ENCODE measurements around the gene MATCAP1. TPM values are rescaled to one million over a fixed set of nuclear protein-coding genes. Genes with fewer than 3 reads are reported as not detected.

The MATCAP1 gene
- polyA plus RNA-seq (2011; rRNA removed), result 7.2 and 7.5 TPM in 2 replicates
- 14.3 and 20.0 TPM in 2 replicates for polyA plus RNA-seq (2012; cell fraction: cytosol; rRNA removed)
- polyA plus RNA-seq (2012; cell fraction: nucleus; rRNA removed), result 109 and 134 TPM in 2 replicates
- polyA plus RNA-seq (2017; fragmentation: RNase III; extraction: RNeasy Plus Mini Kit Qiagen cat#74134 plus additional on column Dnase treatment), result 16.1 to 23.5 TPM (median 20.8 TPM) in 3 replicates
- 10.8 and 13.6 TPM in 2 replicates for polyA minus RNA-seq (2011; rRNA and poly(A)+ RNA removed)

DNA sequence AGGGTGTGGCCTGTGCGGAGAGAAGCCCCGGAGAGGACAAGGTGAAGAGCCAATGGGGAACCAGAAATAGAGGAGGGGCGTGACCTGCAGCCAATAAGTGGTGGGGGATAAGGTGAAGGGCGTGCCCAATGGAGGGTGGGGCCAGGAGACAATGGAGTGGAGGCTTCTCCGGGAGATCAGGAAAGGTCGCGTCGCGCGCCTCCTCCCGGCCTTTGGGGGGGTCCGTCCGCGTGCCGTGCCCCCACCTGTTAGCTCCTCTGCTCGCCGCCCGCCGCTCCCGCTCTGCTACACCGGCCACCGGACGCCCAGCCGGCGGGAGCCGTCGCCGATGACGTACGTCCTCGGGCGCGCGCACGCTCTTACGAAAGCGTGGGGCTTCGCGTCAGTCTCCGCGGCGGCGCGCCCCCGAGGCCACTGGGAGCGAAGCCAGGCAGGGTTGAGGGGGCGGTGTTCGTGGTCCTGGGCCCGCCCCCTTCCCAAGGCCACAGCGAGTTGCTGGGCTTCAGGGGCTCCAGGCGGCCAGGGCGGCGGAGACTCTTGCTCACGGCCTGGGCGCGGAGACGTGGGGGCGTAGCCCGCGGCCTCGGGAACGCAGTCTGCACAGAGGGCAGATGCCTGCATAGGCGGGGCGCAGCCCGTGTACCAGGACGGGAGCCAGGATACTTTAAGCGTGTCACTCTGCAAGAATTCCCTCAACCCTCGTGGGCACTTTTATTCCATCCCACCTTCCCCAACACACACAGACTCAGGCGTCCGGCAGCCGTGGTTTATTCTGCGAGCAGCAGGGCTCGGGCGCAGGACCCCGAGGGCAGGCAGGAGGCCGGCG lies at the start of gene MATCAP1:
Gene MATCAP1 (minus strand): TSS at position 337 of the 826 bp plus-strand sequence. CDS start 3,353 bp downstream, outside the sequence.
- peak; percentile 98 to 99 for DNase-seq (ENCODE audit: low read depth in 1 of 2, low spot score in 1 of 2)
- peak within 1 kb of the TSS; percentile 89 for H3K4me2 ChIP-seq
- ChIA-PET POLR2A (interaction anchor here (1.6 kb wide), 1 partner anchor 9 kb away, joined by 3 read pairs; no protein-coding TSS in a partner anchor), CTCF (interaction anchor here (1.3 to 10.7 kb wide), 17 partner anchors 12 to 244 kb away, joined by 3 to 162 read pairs (median 5); partner anchors contain the start of genes CES3, FBXL8, NOL3 and TMEM208)
- H3K9me3 ChIP-seq, result no peaks in the 10 kb centered on the region
- 2% methylated on average over 47 of the region's 77 CpGs for WGBS (ENCODE audit: missing lambda C conversion rate)
- H3K4me3 ChIP-seq, result peak within 1 kb of the TSS; percentile 66
- H3K27ac ChIP-seq, result peak within 1 kb of the TSS; percentile 93 to 97
- peaks cover 33% of the 10 kb centered on the region for H3K4me1 ChIP-seq
- FAIRE-seq, result peak; percentile 94
- ATAC-seq, result peak; percentile 72 to 87
- TF ChIP-seq, protein P1, sequence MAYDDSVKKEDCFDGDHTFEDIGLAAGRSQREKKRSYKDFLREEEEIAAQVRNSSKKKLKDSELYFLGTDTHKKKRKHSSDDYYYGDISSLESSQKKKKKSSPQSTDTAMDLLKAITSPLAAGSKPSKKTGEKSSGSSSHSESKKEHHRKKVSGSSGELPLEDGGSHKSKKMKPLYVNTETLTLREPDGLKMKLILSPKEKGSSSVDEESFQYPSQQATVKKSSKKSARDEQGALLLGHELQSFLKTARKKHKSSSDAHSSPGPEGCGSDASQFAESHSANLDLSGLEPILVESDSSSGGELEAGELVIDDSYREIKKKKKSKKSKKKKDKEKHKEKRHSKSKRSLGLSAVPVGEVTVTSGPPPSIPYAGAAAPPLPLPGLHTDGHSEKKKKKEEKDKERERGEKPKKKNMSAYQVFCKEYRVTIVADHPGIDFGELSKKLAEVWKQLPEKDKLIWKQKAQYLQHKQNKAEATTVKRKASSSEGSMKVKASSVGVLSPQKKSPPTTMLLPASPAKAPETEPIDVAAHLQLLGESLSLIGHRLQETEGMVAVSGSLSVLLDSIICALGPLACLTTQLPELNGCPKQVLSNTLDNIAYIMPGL (CRISPR knock-in tag; IDR thresholded peaks at IDR 0.05; ENCODE audit: borderline replicate concordance), result no peak
- TF ChIP-seq HOXA7 (CRISPR knock-in tag; IDR thresholded peaks at IDR 0.05) (no peak), POLR2AphosphoS2 (conservative IDR thresholded peaks at IDR 0.05; ENCODE audit: low read length) (no peak), CBX8 (IDR thresholded peaks at IDR 0.05) (no peak), HOXB13 (CRISPR knock-in tag; IDR thresholded peaks at IDR 0.05; ENCODE audit: low read depth) (no peak), CEBPB (IDR thresholded peaks at IDR 0.05) (peak in 1 of 2 experiments; percentile 77; a peak in 3 of 4 replicates), ZC3H11A (IDR thresholded peaks at IDR 0.05) (no peak), NFE2L2 (conservative IDR thresholded peaks at IDR 0.05; ENCODE audit: low read length) (no peak), FOSB (CRISPR knock-in tag; IDR thresholded peaks at IDR 0.05) (no peak), HEYL (CRISPR knock-in tag; IDR thresholded peaks at IDR 0.05) (no peak), EP300 (IDR thresholded peaks at IDR 0.05) (no peak), CHD4 (IDR thresholded peaks at IDR 0.05; ENCODE audit: borderline replicate concordance) (no peak), HDAC2 (IDR thresholded peaks at IDR 0.05) (no peak), POLR2A (IDR thresholded peaks at IDR 0.05; ENCODE audit: low read length) (peak; percentile 45), JUN (IDR thresholded peaks at IDR 0.05) (peak; percentile 39 to 64; a peak in 3 of 5 replicates), MAZ (IDR thresholded peaks at IDR 0.05; ENCODE audit: borderline replicate concordance, low read depth, low read length) (no peak), CBX2 (IDR thresholded peaks at IDR 0.05; ENCODE audit: borderline replicate concordance, low read depth) (no peak), ZFP36 (IDR thresholded peaks at IDR 0.05; ENCODE audit: borderline replicate concordance, partially characterized antibody) (no peak), RAD21 (conservative IDR thresholded peaks at IDR 0.05 in 1 of 2, IDR thresholded peaks at IDR 0.05 in 1 of 2) (no peak), TFCP2L1 (CRISPR knock-in tag; IDR thresholded peaks at IDR 0.05) (no peak), RCOR1 (IDR thresholded peaks at IDR 0.05; ENCODE audit: low read depth, low read length) (no peak), FOXS1 (CRISPR knock-in tag; IDR thresholded peaks at IDR 0.05) (no peak), ZNF302 (CRISPR knock-in tag; IDR thresholded peaks at IDR 0.05) (no peak), SMC3 (IDR thresholded peaks at IDR 0.05) (no peak), CHD2 (IDR thresholded peaks at IDR 0.05; ENCODE audit: low read length, partially characterized antibody) (peak; percentile 9), ESRRA (IDR thresholded peaks at IDR 0.05; ENCODE audit: borderline replicate concordance, low read length) (no peak), KDM1A (IDR thresholded peaks at IDR 0.05; ENCODE audit: low read depth) (no peak), NPAS2 (CRISPR knock-in tag; IDR thresholded peaks at IDR 0.05; ENCODE audit: borderline replicate concordance) (no peak), BHLHE40 (IDR thresholded peaks at IDR 0.05; ENCODE audit: low read depth, low read length) (no peak)
- TF ChIP-seq, protein P2, sequence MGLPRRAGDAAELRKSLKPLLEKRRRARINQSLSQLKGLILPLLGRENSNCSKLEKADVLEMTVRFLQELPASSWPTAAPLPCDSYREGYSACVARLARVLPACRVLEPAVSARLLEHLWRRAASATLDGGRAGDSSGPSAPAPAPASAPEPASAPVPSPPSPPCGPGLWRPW (IDR thresholded peaks at IDR 0.05), result no peak
- TF ChIP-seq, protein P3, sequence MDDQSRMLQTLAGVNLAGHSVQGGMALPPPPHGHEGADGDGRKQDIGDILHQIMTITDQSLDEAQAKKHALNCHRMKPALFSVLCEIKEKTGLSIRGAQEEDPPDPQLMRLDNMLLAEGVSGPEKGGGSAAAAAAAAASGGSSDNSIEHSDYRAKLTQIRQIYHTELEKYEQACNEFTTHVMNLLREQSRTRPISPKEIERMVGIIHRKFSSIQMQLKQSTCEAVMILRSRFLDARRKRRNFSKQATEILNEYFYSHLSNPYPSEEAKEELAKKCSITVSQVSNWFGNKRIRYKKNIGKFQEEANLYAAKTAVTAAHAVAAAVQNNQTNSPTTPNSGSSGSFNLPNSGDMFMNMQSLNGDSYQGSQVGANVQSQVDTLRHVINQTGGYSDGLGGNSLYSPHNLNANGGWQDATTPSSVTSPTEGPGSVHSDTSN (IDR thresholded peaks at IDR 0.05), result peak; percentile 91
- TF ChIP-seq, protein P4, sequence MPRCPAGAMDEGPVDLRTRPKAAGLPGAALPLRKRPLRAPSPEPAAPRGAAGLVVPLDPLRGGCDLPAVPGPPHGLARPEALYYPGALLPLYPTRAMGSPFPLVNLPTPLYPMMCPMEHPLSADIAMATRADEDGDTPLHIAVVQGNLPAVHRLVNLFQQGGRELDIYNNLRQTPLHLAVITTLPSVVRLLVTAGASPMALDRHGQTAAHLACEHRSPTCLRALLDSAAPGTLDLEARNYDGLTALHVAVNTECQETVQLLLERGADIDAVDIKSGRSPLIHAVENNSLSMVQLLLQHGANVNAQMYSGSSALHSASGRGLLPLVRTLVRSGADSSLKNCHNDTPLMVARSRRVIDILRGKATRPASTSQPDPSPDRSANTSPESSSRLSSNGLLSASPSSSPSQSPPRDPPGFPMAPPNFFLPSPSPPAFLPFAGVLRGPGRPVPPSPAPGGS (IDR thresholded peaks at IDR 0.05), result no peak
- TF ChIP-seq, protein P5, sequence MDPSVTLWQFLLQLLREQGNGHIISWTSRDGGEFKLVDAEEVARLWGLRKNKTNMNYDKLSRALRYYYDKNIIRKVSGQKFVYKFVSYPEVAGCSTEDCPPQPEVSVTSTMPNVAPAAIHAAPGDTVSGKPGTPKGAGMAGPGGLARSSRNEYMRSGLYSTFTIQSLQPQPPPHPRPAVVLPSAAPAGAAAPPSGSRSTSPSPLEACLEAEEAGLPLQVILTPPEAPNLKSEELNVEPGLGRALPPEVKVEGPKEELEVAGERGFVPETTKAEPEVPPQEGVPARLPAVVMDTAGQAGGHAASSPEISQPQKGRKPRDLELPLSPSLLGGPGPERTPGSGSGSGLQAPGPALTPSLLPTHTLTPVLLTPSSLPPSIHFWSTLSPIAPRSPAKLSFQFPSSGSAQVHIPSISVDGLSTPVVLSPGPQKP (IDR thresholded peaks at IDR 0.05; ENCODE audit: low read depth, low read length), result no peak
- TF ChIP-seq, protein P6, sequence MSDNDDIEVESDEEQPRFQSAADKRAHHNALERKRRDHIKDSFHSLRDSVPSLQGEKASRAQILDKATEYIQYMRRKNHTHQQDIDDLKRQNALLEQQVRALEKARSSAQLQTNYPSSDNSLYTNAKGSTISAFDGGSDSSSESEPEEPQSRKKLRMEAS (IDR thresholded peaks at IDR 0.05), result peak; percentile 49
